Measurements from ENCODE around the gene RFC1.

The RFC1 gene

GRCh38 chr4:39255266-39255665 lies 110.9 kb downstream of the RFC1 start:
- DNase-seq (ENCODE audit: low read depth in 2 of 2, low spot score in 1 of 2): no peak

- DNase-seq (ENCODE audit: low read depth in 2 of 2, low spot score in 1 of 2): no peak
Observed at GRCh38 chr4:39243462-39243861, 122.7 kb downstream of the RFC1 start.

Data from stimulated activated CD8-positive, alpha-beta memory T cell treated with anti-CD3 and anti-CD28 coated beads, Interleukin-4, amount 100 ng/mL, for 1 hour (primary cell).